Left cardiac atrium (tissue), 4 donors: ENCODE data around the gene ITIH5. TPM values are rescaled to one million over a fixed set of nuclear protein-coding genes. Genes with fewer than 3 reads are reported as not detected.

ENCODE experiments used
- ATAC-seq, 2 donors: fragments of 200-7000 bp; cut with Tn5 transposase; one replicate each; pipeline ENCODE4 v1.9.1; 2020; ENCODE audit warnings: mild to moderate bottlenecking in 2 of 2, moderate library complexity in 2 of 2
- DNase-seq: peaks from one replicate; pipeline ENCODE4 v3.0.0-alpha.2; 2020
- intact Hi-C, 2 donors: fragments of 100-400 bp; cut with DNase I; formaldehyde crosslinking; loops; one replicate each; pipeline versions ENCODE4 v1.14.1 to v1.15.1; 2022 to 2023
- total RNA-seq, 2 donors: library from RNA; stranded (reverse); fragmentation: NEBNext Ultra II Directional; extraction: Animal tissue kit (Norgen Biotek cat#: 25700); gene quantifications; one replicate each; pipeline ENCODE4 v1.2.1, GENCODE V29; 2021
- donor health status: DM: no; HTN: yes; CAD: no.
- donor health status: DM: no; HTN: yes; CAD: no; lungs with severe emphysema.
- donor health status: DM: yes; HTN: yes; CAD: no.
- donor health status: Dilated cardiomyopathy.

The ITIH5 gene
- total RNA-seq, 2 donors from 2014 or later: 20.4 to 22.1 TPM

- DNase-seq: no peak
- no peak for ATAC-seq
- intact Hi-C loops: no loop called here
Measured at GRCh38 chr10:7538970-7539654, 127.7 kb downstream of the ITIH5 start.

- no peak for ATAC-seq
- intact Hi-C loops: no loop called here
- DNase-seq: no peak
Measured at GRCh38 chr10:7537126-7537525, 129.6 kb downstream of the ITIH5 start.

- intact Hi-C loops: no loop called here
- ATAC-seq (no peak), DNase-seq (no peak)
Measured at GRCh38 chr10:7534480-7534852, 132.3 kb downstream of the ITIH5 start.

- intact Hi-C loops: no loop called here
- no peak for ATAC-seq
- DNase-seq: no peak
Measured at GRCh38 chr10:7533657-7534479, 132.9 kb downstream of the ITIH5 start.

- DNase-seq: no peak
- intact Hi-C loops: no loop called here
- ATAC-seq: no peak
Measured at GRCh38 chr10:7532723-7533498, 133.9 kb downstream of the ITIH5 start.

GRCh38 chr10:7529638-7530037 lies 137.1 kb downstream of the ITIH5 start:
- DNase-seq (no peak), ATAC-seq (peak; percentile 77 to 79)
- intact Hi-C loops: loop anchor here (2.0 to 5.0 kb wide), 4 partner anchors 93 to 1773 kb away; no protein-coding TSS in a partner anchor

- DNase-seq (no peak), ATAC-seq (no peak)
- intact Hi-C loops: loop anchor here (2.0 to 5.0 kb wide), 4 partner anchors 100 to 1775 kb away; no protein-coding TSS in a partner anchor
Measured at GRCh38 chr10:7527468-7527867, 139.3 kb downstream of the ITIH5 start.

GRCh38 chr10:7526017-7526400 lies 140.8 kb downstream of the ITIH5 start:
- DNase-seq (no peak), ATAC-seq (no peak)
- intact Hi-C loops: loop anchor here (2.0 to 5.0 kb wide), 4 partner anchors 101 to 1776 kb away; no protein-coding TSS in a partner anchor

GRCh38 chr10:7525314-7526016 lies 141.3 kb downstream of the ITIH5 start:
- intact Hi-C loops: loop anchor here (2.0 to 5.0 kb wide), 4 partner anchors 102 to 1777 kb away; no protein-coding TSS in a partner anchor
- DNase-seq: no peak
- peak; percentile 83 to 90 for ATAC-seq

- intact Hi-C loops: no loop called here
- DNase-seq: no peak
- ATAC-seq: no peak
Measured at GRCh38 chr10:7523656-7524055, 143.1 kb downstream of the ITIH5 start.

GRCh38 chr10:7520507-7521485 lies 146.0 kb downstream of the ITIH5 start:
- ATAC-seq (no peak), DNase-seq (no peak)
- intact Hi-C loops: no loop called here

GRCh38 chr10:7519351-7519750 lies 147.4 kb downstream of the ITIH5 start:
- intact Hi-C loops: no loop called here
- DNase-seq: no peak
- no peak for ATAC-seq

- intact Hi-C loops: no loop called here
- ATAC-seq: no peak
- DNase-seq: no peak
Measured at GRCh38 chr10:7518693-7519092, 148.1 kb downstream of the ITIH5 start.

- intact Hi-C loops: no loop called here
- no peak for ATAC-seq
Measured at GRCh38 chr10:7515439-7515838, 151.3 kb downstream of the ITIH5 start.

GRCh38 chr10:7513936-7514335 lies 152.8 kb downstream of the ITIH5 start:
- no peak for DNase-seq
- intact Hi-C loops: no loop called here
- ATAC-seq: no peak

More at GRCh38 chr10:7515439-7515838, 151.3 kb downstream of the ITIH5 start:
- no peak for DNase-seq

GRCh38 chr10:7513455-7513854 lies 153.3 kb downstream of the ITIH5 start:
- DNase-seq (no peak), ATAC-seq (no peak)
- intact Hi-C loops: no loop called here

- no peak for ATAC-seq
- intact Hi-C loops: no loop called here
- DNase-seq: no peak
Measured at GRCh38 chr10:7512487-7512886, 154.3 kb downstream of the ITIH5 start.

- intact Hi-C loops: no loop called here
- ATAC-seq (no peak), DNase-seq (no peak)
Measured at GRCh38 chr10:7511612-7512011, 155.2 kb downstream of the ITIH5 start.
